ENCODE data around the gene CCDC149. TPM values are rescaled to one million over a fixed set of nuclear protein-coding genes. Genes with fewer than 3 reads are reported as not detected.

CCDC149 gene
- total and polyA plus RNA-seq, 4 donors = 1.4 to 11.2 (median 3.4) TPM

DNA sequence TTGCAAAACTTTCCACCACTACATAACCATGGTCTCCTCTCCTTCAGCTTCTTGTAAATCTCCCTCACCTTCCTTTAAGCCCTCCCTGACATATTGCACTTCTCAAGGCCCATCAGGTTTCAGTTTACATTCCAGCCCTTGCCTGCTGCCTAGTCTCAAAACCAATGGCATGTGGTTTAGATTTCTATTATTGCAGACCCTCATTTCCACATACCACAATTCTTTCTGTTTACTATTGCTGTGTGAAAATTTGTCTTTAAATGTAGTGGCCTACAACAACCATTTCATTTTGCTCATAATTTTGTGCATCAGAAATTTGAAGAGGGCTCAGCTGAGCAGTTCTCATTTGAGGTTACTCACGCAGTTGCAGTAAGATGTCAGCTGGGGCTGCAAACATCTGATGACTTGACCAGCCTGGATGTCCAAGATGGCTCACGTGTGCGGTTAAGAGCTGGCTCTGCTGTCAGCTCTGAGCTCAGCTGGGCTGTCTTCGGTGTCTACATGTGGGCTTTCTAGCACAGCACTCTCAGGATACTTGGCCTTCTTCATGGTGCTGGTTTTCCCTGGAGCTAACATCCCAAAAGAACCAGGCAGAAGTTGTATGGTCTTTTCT, 147.4 kb downstream of the CCDC149 start:
- no peak overlapping the region for H3K4me3 ChIP-seq (ENCODE audit: low read depth in 1 of 3, low read length in 3 of 3)
- H3K27ac ChIP-seq (ENCODE audit: low read depth in 1 of 2, low read length in 2 of 2) = no peak overlapping the region
- no peak overlapping the region for H3K9ac ChIP-seq (ENCODE audit: low read depth in 1 of 2, low read length in 2 of 2)
- WGBS = 81% methylated on average over 4 of the region's 4 CpGs
- no peaks in the 10 kb centered on the region for H3K36me3 ChIP-seq (ENCODE audit: control insufficient read depth in 4 of 4, insufficient read depth in 3 of 4, low read depth in 1 of 4, low read length in 3 of 4)
- TF ChIP-seq GABPA (IDR thresholded peaks at IDR 0.05 in 1 of 2, conservative IDR thresholded peaks at IDR 0.05 in 1 of 2) (no peak), FOXA1 (IDR thresholded peaks at IDR 0.05) (no peak), RXRA (IDR thresholded peaks at IDR 0.05) (no peak), MAX (IDR thresholded peaks at IDR 0.05) (no peak), HNF4G (IDR thresholded peaks at IDR 0.05) (no peak), TAF1 (conservative IDR thresholded peaks at IDR 0.05) (no peak), EGR1 (IDR thresholded peaks at IDR 0.05; ENCODE audit: low read depth in 2 of 2) (no peak), CTCF (IDR thresholded peaks at IDR 0.05; ENCODE audit: low read depth, low read length, missing input control) (no peak)
- H3K4me1 ChIP-seq (ENCODE audit: control insufficient read depth in 4 of 4, insufficient read depth in 4 of 4, low read length in 3 of 4) = no peaks in the 10 kb centered on the region
- no peak for DNase-seq (ENCODE audit: low spot score)
- H3K9me3 ChIP-seq (ENCODE audit: control insufficient read depth in 4 of 4, low read length in 3 of 4) = peaks cover 0 to 3% (median 0%) of the 10 kb centered on the region in 4 donors
- no peaks in the 10 kb centered on the region for H3K27me3 ChIP-seq (ENCODE audit: control insufficient read depth in 4 of 4, insufficient read depth in 4 of 4, low read length in 3 of 4)

- DNase-seq (ENCODE audit: low spot score) = no peak
- Histone ChIP-seq H3K27me3 (ENCODE audit: control insufficient read depth in 4 of 4, insufficient read depth in 4 of 4, low read length in 3 of 4) (no peaks in the 10 kb centered on the region), H3K4me1 (ENCODE audit: control insufficient read depth in 4 of 4, insufficient read depth in 4 of 4, low read length in 3 of 4) (no peaks in the 10 kb centered on the region), H3K4me3 (ENCODE audit: low read depth in 1 of 3, low read length in 3 of 3) (no peak overlapping the region), H3K9me3 (ENCODE audit: control insufficient read depth in 4 of 4, low read length in 3 of 4) (peaks cover 0 to 3% (median 0%) of the 10 kb centered on the region in 4 donors), H3K9ac (ENCODE audit: low read depth in 1 of 2, low read length in 2 of 2) (no peak overlapping the region), H3K36me3 (ENCODE audit: control insufficient read depth in 4 of 4, insufficient read depth in 3 of 4, low read depth in 1 of 4, low read length in 3 of 4) (no peaks in the 10 kb centered on the region), H3K27ac (ENCODE audit: low read depth in 1 of 2, low read length in 2 of 2) (no peak overlapping the region)
- 82% methylated on average over 3 of the region's 3 CpGs for WGBS
- no peak for TF ChIP-seq CTCF (IDR thresholded peaks at IDR 0.05; ENCODE audit: low read depth, low read length, missing input control)
- TF ChIP-seq JUND (IDR thresholded peaks at IDR 0.05) = no peak
- no peak for TF ChIP-seq YY1 (IDR thresholded peaks at IDR 0.05)
These were observed 148.5 kb downstream of the CCDC149 start for GRCh38 chr4:24764345-24764744.

DNA sequence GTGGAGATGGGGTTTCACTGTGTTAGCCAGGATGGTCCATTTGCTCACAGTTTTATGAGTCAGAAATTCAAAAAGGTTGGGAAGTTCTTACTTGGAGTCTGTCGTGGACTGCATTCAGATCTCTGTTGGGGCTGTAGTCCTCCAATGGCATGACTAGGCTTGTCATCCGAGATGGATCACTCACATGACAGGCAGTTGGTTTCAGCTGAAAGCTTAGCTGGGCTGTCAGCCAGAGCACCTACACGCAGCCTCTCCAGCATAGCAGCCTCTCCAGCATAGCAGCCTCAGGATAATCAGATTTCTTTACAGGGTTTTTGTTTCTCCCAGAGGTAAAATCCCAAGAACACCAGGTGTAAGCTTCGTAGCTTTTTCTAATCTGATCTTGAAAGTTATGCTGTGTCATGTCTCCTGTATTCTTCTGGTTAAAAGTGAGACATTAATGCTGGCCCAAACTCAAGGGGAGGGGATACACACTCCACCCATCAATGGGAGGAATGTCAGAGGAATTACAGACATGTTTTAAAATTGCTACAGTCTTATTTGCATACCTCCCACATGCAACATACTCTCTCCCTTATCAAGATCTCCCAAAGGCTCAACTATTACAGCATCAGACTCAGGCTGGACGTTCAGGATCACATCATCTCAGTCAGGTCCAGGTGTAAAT, 149.1 kb downstream of the CCDC149 start:
- no peak for DNase-seq (ENCODE audit: low spot score)
- H3K9ac ChIP-seq (ENCODE audit: low read depth in 1 of 2, low read length in 2 of 2) = no peak overlapping the region
- WGBS = 66% methylated on average over 5 of the region's 5 CpGs
- H3K9me3 ChIP-seq (ENCODE audit: control insufficient read depth in 4 of 4, low read length in 3 of 4) = peaks cover 0 to 3% (median under 1%) of the 10 kb centered on the region in 4 donors
- no peak overlapping the region for H3K27ac ChIP-seq (ENCODE audit: low read depth in 1 of 2, low read length in 2 of 2)
- no peaks in the 10 kb centered on the region for H3K4me1 ChIP-seq (ENCODE audit: control insufficient read depth in 4 of 4, insufficient read depth in 4 of 4, low read length in 3 of 4)
- H3K4me3 ChIP-seq (ENCODE audit: low read depth in 1 of 3, low read length in 3 of 3) = no peak overlapping the region
- no peaks in the 10 kb centered on the region for H3K27me3 ChIP-seq (ENCODE audit: control insufficient read depth in 4 of 4, insufficient read depth in 4 of 4, low read length in 3 of 4)
- H3K36me3 ChIP-seq (ENCODE audit: control insufficient read depth in 4 of 4, insufficient read depth in 3 of 4, low read depth in 1 of 4, low read length in 3 of 4) = no peaks in the 10 kb centered on the region
- TF ChIP-seq YY1 (IDR thresholded peaks at IDR 0.05) (no peak), FOXA2 (IDR thresholded peaks at IDR 0.05) (no peak), SP1 (IDR thresholded peaks at IDR 0.05) (no peak), RXRA (IDR thresholded peaks at IDR 0.05) (no peak), REST (IDR thresholded peaks at IDR 0.05) (no peak), JUND (IDR thresholded peaks at IDR 0.05) (no peak), HNF4G (IDR thresholded peaks at IDR 0.05) (no peak), FOXA1 (IDR thresholded peaks at IDR 0.05) (no peak), GABPA (IDR thresholded peaks at IDR 0.05 in 1 of 2, conservative IDR thresholded peaks at IDR 0.05 in 1 of 2) (no peak), ATF3 (IDR thresholded peaks at IDR 0.05) (no peak), TAF1 (conservative IDR thresholded peaks at IDR 0.05) (no peak)
- TF ChIP-seq, protein P1, sequence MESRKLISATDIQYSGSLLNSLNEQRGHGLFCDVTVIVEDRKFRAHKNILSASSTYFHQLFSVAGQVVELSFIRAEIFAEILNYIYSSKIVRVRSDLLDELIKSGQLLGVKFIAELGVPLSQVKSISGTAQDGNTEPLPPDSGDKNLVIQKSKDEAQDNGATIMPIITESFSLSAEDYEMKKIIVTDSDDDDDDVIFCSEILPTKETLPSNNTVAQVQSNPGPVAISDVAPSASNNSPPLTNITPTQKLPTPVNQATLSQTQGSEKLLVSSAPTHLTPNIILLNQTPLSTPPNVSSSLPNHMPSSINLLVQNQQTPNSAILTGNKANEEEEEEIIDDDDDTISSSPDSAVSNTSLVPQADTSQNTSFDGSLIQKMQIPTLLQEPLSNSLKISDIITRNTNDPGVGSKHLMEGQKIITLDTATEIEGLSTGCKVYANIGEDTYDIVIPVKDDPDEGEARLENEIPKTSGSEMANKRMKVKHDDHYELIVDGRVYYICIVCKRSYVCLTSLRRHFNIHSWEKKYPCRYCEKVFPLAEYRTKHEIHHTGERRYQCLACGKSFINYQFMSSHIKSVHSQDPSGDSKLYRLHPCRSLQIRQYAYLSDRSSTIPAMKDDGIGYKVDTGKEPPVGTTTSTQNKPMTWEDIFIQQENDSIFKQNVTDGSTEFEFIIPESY (IDR thresholded peaks at IDR 0.05) = no peak

Data from liver (tissue), 9 donors.